Measurements from ENCODE around the gene URB1.

DNA sequence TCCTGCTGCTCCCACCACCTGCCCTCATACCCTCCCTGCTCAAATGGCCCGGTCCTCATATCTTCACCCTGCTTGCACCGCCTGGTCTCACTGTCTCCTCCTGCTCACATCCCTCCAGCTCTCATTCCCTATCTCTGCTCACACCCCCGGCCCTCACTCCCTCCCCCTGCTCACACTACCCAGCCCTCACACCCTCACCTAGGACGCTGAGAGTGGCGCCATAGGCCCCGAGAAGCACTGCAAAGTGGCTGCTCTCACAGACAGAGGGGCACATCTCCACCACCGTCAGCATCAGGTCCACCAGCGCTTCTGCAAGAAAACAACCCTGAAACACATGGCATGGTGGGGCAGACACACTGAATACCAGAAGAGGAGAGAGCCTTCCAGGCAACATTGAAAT lies 55.6 kb downstream of the URB1 start:
- TF ChIP-seq, protein P1, sequence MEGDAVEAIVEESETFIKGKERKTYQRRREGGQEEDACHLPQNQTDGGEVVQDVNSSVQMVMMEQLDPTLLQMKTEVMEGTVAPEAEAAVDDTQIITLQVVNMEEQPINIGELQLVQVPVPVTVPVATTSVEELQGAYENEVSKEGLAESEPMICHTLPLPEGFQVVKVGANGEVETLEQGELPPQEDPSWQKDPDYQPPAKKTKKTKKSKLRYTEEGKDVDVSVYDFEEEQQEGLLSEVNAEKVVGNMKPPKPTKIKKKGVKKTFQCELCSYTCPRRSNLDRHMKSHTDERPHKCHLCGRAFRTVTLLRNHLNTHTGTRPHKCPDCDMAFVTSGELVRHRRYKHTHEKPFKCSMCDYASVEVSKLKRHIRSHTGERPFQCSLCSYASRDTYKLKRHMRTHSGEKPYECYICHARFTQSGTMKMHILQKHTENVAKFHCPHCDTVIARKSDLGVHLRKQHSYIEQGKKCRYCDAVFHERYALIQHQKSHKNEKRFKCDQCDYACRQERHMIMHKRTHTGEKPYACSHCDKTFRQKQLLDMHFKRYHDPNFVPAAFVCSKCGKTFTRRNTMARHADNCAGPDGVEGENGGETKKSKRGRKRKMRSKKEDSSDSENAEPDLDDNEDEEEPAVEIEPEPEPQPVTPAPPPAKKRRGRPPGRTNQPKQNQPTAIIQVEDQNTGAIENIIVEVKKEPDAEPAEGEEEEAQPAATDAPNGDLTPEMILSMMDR (conservative IDR thresholded peaks at IDR 0.05; ENCODE audit: low read length) = no peak
- TF ChIP-seq EZH2phosphoT487 (IDR thresholded peaks at IDR 0.05; ENCODE audit: borderline replicate concordance) = no peak

Measured in Loucy (cell line).